ENCODE measurements around the gene MTNR1B.

The MTNR1B gene

GRCh38 chr11:92978271-92979111 is 9.0 kb downstream of the MTNR1B start:
- no peak for DNase-seq (ENCODE audit: low read depth)

DNA sequence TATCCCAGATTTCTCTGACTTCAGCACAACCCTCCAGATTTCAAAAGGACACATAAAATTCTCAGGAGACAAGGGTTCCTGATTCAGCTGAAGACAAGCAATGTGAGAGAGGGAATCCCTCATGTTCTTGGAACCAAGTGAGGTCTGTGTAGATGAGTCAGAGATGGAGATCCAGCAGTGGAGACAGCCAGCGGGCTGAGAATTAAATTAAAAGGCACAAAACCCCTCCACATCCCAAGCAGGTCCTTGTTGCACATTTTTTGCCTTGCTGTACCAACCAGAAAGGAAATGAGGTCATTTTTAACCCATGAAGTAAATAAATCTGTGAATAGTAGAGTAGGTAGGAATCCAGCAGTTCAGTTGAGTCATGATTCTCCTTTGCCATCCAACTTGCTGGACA is 9.7 kb downstream of the MTNR1B start:
- no peak for DNase-seq (ENCODE audit: low read depth)

DNA sequence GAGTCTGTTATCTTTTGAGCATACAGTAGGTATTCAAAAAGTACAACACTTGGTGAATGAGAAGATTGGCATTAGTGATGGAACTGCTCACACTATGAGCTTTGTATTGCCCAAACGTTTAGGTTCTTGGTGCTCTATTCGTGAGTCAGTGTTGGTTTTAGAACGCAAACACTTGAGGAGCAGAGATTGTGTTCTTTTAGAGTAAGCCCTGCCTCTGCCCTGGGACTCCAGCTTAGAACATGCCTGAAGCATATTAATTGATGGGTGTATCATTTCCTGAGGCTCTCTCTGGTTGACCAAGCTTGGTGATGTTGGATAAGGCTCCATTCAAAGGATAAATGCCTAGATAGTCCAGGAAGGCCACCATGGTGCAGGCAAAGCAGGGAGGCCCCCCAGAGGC is 10.9 kb downstream of the MTNR1B start:
- no peak for DNase-seq (ENCODE audit: low read depth)

DNA sequence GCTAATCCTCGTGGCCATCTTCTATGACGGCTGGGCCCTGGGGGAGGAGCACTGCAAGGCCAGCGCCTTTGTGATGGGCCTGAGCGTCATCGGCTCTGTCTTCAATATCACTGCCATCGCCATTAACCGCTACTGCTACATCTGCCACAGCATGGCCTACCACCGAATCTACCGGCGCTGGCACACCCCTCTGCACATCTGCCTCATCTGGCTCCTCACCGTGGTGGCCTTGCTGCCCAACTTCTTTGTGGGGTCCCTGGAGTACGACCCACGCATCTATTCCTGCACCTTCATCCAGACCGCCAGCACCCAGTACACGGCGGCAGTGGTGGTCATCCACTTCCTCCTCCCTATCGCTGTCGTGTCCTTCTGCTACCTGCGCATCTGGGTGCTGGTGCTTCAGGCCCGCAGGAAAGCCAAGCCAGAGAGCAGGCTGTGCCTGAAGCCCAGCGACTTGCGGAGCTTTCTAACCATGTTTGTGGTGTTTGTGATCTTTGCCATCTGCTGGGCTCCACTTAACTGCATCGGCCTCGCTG is 12.1 kb downstream of the MTNR1B start:
- no peak for DNase-seq (ENCODE audit: low read depth)

GRCh38 chr11:92986585-92986984 is 17.1 kb downstream of the MTNR1B start:
- no peak for DNase-seq (ENCODE audit: low read depth)

- DNase-seq (ENCODE audit: low read depth), result no peak
Measured at GRCh38 chr11:92993004-92993403, 23.6 kb downstream of the MTNR1B start.

DNA sequence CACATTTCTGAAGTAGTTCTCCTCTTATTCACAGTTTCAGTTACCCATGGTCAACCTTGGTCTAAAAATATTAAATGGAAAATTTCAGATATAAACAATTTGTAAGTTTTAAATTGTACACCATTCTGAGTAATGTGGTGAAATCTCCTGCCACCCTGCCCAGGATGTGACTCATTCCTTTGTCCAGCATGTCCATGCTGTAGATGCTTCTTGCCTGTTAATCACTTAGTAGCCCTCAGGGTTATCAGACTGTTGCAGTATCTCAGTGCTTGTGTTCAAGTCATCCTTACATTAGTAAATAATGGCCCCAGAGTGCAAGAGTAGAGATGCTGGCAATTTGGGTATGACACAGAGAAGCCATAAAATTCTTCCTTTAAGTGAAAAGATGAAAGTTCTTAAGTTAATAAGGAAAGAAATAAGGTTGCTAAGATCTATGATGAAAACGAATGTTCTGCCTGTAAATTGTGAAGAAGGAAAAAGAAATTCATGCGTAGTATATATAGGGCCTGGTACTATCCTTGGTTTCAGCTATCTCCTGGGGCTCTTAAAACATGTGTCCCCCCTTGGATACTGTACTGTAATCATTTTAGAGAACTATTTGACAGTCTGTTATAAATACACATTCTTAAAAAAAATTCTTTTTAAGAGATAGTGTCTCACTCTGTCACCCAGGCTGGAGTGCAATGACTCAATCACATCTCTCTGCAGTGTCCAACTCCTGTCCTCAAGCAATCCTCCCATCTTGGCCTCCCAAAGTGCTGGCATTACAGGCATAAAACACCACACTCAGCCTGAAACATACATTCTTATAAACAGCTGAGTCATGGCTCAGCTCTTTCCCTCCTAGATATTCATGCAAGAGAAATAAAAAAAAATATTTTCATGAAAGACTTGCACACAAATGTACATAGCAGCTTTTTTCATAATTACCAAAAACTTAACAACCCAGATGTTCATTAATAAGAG is 31.3 kb downstream of the MTNR1B start:
- peak; percentile 40 for DNase-seq (ENCODE audit: low read depth)

- no peak for DNase-seq (ENCODE audit: low read depth)
Measured at GRCh38 chr11:93001806-93002205, 32.4 kb downstream of the MTNR1B start.

- no peak for DNase-seq (ENCODE audit: low read depth)
Measured at GRCh38 chr11:93002380-93002779, 32.9 kb downstream of the MTNR1B start.

GRCh38 chr11:93005239-93005638 is 35.8 kb downstream of the MTNR1B start:
- DNase-seq (ENCODE audit: low read depth), result no peak

GRCh38 chr11:93013646-93014045 is 44.2 kb downstream of the MTNR1B start:
- DNase-seq (ENCODE audit: low read depth), result no peak

- DNase-seq (ENCODE audit: low read depth), result no peak
Measured at GRCh38 chr11:93016595-93016994, 47.1 kb downstream of the MTNR1B start.

DNA sequence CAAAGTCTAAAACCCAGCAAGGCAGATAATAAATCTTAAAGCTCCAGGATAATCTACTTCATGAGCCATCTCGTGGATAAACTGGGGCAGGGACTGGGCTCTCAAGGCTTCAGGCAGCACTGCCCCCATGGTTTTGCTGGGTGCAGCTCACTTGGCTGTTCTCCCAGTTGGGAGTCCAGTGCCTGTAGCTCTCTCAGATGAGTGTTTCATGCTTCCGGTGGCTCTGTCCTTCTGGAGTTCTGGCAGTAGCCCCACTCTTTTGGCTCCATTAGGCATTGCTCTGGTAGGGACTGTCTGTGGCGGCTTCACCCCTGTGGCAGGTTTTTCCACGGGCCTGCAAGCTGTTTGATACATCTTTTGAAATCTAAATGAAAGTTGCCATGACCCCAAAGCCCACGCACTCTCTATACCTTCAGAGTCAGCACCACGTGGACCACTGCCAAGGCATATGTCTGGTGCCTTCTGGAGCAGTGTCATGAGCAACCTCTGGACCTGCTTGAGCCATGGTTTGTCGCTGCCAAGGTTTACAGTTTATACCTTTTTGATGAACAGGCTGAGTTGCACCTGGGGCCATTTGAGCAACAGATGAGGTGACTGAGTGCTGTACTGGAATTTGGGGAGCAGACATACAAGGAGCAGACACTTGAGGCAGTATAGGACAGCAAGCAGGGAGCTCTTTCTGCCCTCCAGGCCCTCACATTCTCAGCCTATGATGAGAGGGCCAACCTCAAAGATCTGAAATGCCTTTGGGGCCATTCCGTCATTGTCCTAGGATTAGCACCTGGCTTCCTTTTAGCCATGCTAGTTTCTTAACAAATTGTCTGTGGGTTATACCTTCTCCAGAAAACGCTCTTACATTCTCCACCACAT is 48.6 kb downstream of the MTNR1B start:
- no peak for DNase-seq (ENCODE audit: low read depth)

DNA sequence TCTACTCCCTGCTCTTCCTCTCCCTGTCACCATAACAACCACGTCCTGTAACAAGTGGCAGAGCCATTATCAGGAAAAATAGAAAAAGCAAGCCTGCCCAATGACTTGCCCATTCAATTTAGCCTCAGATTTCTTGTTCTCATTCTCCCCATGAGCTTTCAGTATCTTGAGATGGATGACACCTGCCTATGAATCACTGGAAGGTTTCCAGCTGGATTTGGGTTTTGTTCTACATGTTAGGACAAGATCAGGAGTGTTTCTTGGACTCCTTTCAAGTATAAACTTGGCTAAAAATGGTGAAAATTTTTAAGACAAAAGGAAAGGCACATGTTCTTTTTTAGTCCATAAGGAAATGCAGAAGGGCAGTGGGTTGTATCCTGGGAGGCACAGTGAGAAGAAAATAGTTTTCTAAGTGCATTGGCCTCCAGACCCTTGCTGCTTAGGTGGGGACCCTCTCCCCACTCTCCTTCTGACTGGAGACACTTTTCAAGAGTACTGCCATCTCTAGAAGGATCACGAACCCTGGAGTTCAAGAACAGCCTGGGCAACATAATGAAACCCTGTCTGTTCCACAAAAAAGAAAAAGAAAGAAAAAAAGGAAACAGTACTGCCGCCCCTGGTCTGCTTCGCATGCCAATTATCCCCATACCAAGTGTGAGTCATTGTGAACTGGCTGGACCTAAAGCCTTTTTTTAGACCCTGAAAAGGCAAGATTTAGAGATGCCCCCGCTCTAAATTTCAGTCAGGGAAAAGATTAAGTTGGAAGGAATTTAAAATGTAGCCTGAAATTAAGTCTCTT is 51.0 kb downstream of the MTNR1B start:
- no peak for DNase-seq (ENCODE audit: low read depth)

- no peak for DNase-seq (ENCODE audit: low read depth)
Measured at GRCh38 chr11:93024369-93024768, 54.9 kb downstream of the MTNR1B start.

DNA sequence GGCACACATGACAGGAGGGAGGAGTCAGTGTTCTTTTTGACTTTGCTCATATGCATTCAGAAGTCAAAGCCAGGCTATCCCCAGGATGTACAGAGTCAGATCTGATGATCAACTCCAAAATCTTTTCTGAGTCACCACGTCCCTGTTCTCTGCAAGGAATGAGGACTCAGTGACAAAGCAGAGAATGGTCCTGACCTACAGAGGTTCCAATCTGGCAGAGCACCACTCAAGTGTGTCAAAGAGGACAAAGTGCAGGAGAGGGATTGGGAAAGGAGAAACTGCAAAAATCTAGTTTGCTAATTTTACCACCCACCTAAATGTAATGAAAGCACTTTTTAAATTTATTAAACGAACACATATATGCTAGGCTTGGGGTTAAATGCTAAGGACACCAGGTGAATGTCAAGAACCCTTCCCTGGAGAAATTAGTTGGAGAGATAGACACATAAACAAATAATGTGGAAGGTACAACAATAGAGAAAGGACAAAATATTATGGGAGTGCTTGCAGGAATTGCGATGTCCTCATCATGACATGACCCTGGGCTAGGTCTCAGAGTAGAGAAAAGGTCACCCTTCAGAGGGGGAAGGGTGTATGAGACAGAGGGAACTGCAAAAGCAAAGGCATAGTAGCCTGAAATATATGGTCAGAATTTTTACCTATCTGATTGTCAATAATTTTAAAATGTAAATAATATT is 56.3 kb downstream of the MTNR1B start:
- DNase-seq (ENCODE audit: low read depth), result no peak

- no peak for DNase-seq (ENCODE audit: low read depth)
Measured at GRCh38 chr11:93028960-93029522, 59.6 kb downstream of the MTNR1B start.

GRCh38 chr11:93031386-93031785 is 61.9 kb downstream of the MTNR1B start:
- DNase-seq (ENCODE audit: low read depth), result no peak

All from GM04504 (cell line).